Measurements from ENCODE around the gene ABL1.

ABL1 gene

DNA sequence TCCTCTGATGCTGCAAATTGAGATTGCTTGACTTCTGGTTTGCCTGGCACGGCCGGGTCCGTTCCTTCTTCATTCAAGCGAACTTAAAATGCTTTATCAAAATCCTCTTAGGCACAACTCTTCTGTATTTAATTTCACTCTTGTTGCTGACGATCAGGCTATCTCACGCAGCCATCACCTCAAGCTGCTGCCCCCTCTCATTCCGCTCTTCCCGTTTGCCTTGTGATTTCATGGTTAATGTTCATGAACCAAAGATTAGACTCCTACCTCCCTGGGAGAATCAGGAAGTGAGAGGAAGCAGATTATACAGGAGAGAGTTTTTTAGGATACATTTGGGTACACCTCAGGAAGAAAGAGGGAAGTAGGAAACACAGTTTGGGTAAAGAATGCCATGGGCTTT is 38.9 kb downstream of the ABL1 start:
- no peak for TF ChIP-seq TAF1 (IDR thresholded peaks at IDR 0.05; ENCODE audit: borderline replicate concordance, insufficient read depth, low read length)
- no peak for TF ChIP-seq FOXP2 (optimal IDR thresholded peaks at IDR 0.05; ENCODE audit: borderline replicate concordance, extremely low read depth, extremely low read length, insufficient read depth)
- no peak for TF ChIP-seq POLR2AphosphoS5 (IDR thresholded peaks at IDR 0.05; ENCODE audit: low read depth, low read length)
- no peak for TF ChIP-seq SIN3A (IDR thresholded peaks at IDR 0.05; ENCODE audit: borderline replicate concordance, insufficient read depth, low read length)
- TF ChIP-seq, protein P1, sequence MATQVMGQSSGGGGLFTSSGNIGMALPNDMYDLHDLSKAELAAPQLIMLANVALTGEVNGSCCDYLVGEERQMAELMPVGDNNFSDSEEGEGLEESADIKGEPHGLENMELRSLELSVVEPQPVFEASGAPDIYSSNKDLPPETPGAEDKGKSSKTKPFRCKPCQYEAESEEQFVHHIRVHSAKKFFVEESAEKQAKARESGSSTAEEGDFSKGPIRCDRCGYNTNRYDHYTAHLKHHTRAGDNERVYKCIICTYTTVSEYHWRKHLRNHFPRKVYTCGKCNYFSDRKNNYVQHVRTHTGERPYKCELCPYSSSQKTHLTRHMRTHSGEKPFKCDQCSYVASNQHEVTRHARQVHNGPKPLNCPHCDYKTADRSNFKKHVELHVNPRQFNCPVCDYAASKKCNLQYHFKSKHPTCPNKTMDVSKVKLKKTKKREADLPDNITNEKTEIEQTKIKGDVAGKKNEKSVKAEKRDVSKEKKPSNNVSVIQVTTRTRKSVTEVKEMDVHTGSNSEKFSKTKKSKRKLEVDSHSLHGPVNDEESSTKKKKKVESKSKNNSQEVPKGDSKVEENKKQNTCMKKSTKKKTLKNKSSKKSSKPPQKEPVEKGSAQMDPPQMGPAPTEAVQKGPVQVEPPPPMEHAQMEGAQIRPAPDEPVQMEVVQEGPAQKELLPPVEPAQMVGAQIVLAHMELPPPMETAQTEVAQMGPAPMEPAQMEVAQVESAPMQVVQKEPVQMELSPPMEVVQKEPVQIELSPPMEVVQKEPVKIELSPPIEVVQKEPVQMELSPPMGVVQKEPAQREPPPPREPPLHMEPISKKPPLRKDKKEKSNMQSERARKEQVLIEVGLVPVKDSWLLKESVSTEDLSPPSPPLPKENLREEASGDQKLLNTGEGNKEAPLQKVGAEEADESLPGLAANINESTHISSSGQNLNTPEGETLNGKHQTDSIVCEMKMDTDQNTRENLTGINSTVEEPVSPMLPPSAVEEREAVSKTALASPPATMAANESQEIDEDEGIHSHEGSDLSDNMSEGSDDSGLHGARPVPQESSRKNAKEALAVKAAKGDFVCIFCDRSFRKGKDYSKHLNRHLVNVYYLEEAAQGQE (IDR thresholded peaks at IDR 0.05; ENCODE audit: insufficient read depth in 1 of 2, low read depth in 2 of 2, low read length in 2 of 2) = no peak

DNA sequence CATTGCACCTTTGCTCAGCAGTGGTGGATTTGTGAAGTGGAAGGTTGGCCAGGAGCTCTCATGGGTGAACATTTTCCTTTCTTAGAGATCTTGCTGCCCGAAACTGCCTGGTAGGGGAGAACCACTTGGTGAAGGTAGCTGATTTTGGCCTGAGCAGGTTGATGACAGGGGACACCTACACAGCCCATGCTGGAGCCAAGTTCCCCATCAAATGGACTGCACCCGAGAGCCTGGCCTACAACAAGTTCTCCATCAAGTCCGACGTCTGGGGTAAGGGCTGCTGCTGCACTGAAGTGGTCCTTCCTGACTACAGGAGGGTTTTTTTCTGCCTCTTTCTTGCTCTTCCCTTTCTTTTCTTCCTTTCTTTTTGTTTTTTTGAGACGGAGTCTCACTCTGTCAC is 39.7 kb downstream of the ABL1 start:
- TF ChIP-seq SIN3A (IDR thresholded peaks at IDR 0.05; ENCODE audit: borderline replicate concordance, insufficient read depth, low read length) (no peak), POLR2AphosphoS5 (IDR thresholded peaks at IDR 0.05; ENCODE audit: low read depth, low read length) (no peak), FOXP2 (optimal IDR thresholded peaks at IDR 0.05; ENCODE audit: borderline replicate concordance, extremely low read depth, extremely low read length, insufficient read depth) (no peak), TAF1 (IDR thresholded peaks at IDR 0.05; ENCODE audit: borderline replicate concordance, insufficient read depth, low read length) (no peak)
- TF ChIP-seq, protein P1 (IDR thresholded peaks at IDR 0.05; ENCODE audit: insufficient read depth in 1 of 2, low read depth in 2 of 2, low read length in 2 of 2) = no peak

DNA sequence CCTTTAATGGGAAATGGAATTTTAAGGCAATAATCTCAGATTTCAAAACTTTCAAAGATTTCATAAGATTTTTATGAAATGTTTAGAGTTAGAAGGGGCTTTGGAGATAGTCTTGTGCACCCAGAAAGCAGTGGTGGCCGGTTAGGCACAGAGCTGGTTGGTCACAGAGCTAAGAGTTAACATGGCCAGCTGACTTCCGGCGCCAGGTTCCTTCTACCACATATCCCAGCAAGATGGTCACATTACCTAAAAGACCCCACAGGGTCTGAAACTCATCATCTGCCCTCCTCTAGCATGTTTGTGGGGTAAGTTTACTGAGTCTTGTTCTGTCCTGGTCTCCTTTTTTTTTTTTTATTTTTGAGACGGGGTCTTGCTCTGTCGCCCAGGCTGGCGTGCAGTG is 42.2 kb downstream of the ABL1 start:
- TF ChIP-seq, protein P1 (IDR thresholded peaks at IDR 0.05; ENCODE audit: insufficient read depth in 1 of 2, low read depth in 2 of 2, low read length in 2 of 2) = no peak
- no peak for TF ChIP-seq TAF1 (IDR thresholded peaks at IDR 0.05; ENCODE audit: borderline replicate concordance, insufficient read depth, low read length)
- TF ChIP-seq POLR2AphosphoS5 (IDR thresholded peaks at IDR 0.05; ENCODE audit: low read depth, low read length) = no peak
- no peak for TF ChIP-seq FOXP2 (optimal IDR thresholded peaks at IDR 0.05; ENCODE audit: borderline replicate concordance, extremely low read depth, extremely low read length, insufficient read depth)
- no peak for TF ChIP-seq SIN3A (IDR thresholded peaks at IDR 0.05; ENCODE audit: borderline replicate concordance, insufficient read depth, low read length)

DNA sequence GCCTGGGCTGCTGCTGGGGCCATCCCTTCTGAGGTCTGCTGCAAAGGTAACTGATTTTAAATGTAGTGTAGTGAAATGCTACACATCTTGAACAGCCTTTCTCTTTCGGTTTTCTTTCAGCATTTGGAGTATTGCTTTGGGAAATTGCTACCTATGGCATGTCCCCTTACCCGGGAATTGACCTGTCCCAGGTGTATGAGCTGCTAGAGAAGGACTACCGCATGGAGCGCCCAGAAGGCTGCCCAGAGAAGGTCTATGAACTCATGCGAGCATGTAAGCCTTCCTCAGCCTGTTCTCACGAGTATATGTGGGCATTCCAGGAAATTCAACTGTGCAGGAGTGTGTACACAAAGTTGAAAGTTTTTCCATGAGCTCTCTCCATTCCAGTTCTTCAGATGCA is 43.2 kb downstream of the ABL1 start:
- TF ChIP-seq FOXP2 (optimal IDR thresholded peaks at IDR 0.05; ENCODE audit: borderline replicate concordance, extremely low read depth, extremely low read length, insufficient read depth) = no peak
- TF ChIP-seq, protein P1 (IDR thresholded peaks at IDR 0.05; ENCODE audit: insufficient read depth in 1 of 2, low read depth in 2 of 2, low read length in 2 of 2) = no peak
- no peak for TF ChIP-seq TAF1 (IDR thresholded peaks at IDR 0.05; ENCODE audit: borderline replicate concordance, insufficient read depth, low read length)
- TF ChIP-seq SIN3A (IDR thresholded peaks at IDR 0.05; ENCODE audit: borderline replicate concordance, insufficient read depth, low read length) = no peak
- TF ChIP-seq POLR2AphosphoS5 (IDR thresholded peaks at IDR 0.05; ENCODE audit: low read depth, low read length) = no peak

Data from PFSK-1 (cell line).